RKO (cell line): ENCODE measurements around the gene SP2.
A peak's percentile ranks its signal among the peaks of the same experiment; 100 is the strongest.
"Not testable (repeated sequence)": the region's sequence is repeated elsewhere in the genome, so short reads cannot be mapped to it uniquely, and the experiment has no call there.

Experiments
- DNase-seq: peaks from one replicate; pipeline ENCODE4 v3.0.0-alpha.2; 2016; ENCODE audit warnings: low spot score

Gene SP2

GRCh38 chr17:47891545-47892088 is 4.4 kb upstream of the SP2 start:
- no peak for DNase-seq

GRCh38 chr17:47894498-47895346 is 1.3 kb upstream of the SP2 start:
- peak; percentile 15 for DNase-seq

GRCh38 chr17:47895347-47895855 is 635 bp upstream of the SP2 start:
- peak; percentile 44 for DNase-seq

- DNase-seq = peak; percentile 42
Measured at GRCh38 chr17:47896672-47897490, 845 bp downstream of the SP2 start.

GRCh38 chr17:47897561-47897960 is 1.5 kb downstream of the SP2 start:
- no peak for DNase-seq

GRCh38 chr17:47898241-47898640 is 2.2 kb downstream of the SP2 start:
- DNase-seq = no peak

GRCh38 chr17:47899643-47900042 is 3.6 kb downstream of the SP2 start:
- DNase-seq = no peak

- DNase-seq = no peak
Measured at GRCh38 chr17:47901423-47901822, 5.4 kb downstream of the SP2 start.

- no peak for DNase-seq
Measured at GRCh38 chr17:47902039-47902744, 6.2 kb downstream of the SP2 start.

- DNase-seq = no peak
Measured at GRCh38 chr17:47905221-47905733, 9.2 kb downstream of the SP2 start.

- no peak for DNase-seq
Measured at GRCh38 chr17:47906443-47906842, 10.4 kb downstream of the SP2 start.

- no peak for DNase-seq
Measured at GRCh38 chr17:47907932-47908562, 12.0 kb downstream of the SP2 start.

- DNase-seq = no peak
Measured at GRCh38 chr17:47913050-47913449, 17.0 kb downstream of the SP2 start.

GRCh38 chr17:47914306-47914948 is 18.4 kb downstream of the SP2 start:
- no peak for DNase-seq

- no peak for DNase-seq
Measured at GRCh38 chr17:47915776-47916398, 19.9 kb downstream of the SP2 start.

GRCh38 chr17:47916489-47917208 is 20.6 kb downstream of the SP2 start:
- no peak for DNase-seq

- no peak for DNase-seq
Measured at GRCh38 chr17:47917581-47917980, 21.5 kb downstream of the SP2 start.

- DNase-seq = no peak
Measured at GRCh38 chr17:47918006-47918405, 22.0 kb downstream of the SP2 start.

- no peak for DNase-seq
Measured at GRCh38 chr17:47918991-47919390, 23.0 kb downstream of the SP2 start.

GRCh38 chr17:47919889-47920288 is 23.9 kb downstream of the SP2 start:
- not testable (repeated sequence) for DNase-seq
